OCI-LY1 (cell line): ENCODE measurements around the gene FARSB.

Experiments used
- H2AFZ ChIP-seq: fragments of 200-600 bp; sonication (generic), shearing (Covaris generic); 2 replicates; pipeline ENCODE4 v1.6.0; 2014; ENCODE audit warnings: antibody characterized with exemption, mild to moderate bottlenecking, low read length
- H3F3A ChIP-seq: fragments of 200-600 bp; sonication (generic), shearing (Covaris generic); 2 replicates; pipeline ENCODE4 v1.6.0; 2014; ENCODE audit warnings: mild to moderate bottlenecking, antibody characterized with exemption, low read length, moderate library complexity; ENCODE audit not compliant: insufficient read depth
- H3K27ac ChIP-seq: fragments of 200-600 bp; sonication (generic); 2 replicates; pipeline ENCODE4 v1.5.1; 2014; ENCODE audit warnings: low read length, mixed run types, mild to moderate bottlenecking, low read depth; ENCODE audit not compliant: poor library complexity, severe bottlenecking
- H3K27me3 ChIP-seq: fragments of 200-600 bp; sonication (generic); 2 replicates; pipeline ENCODE4 v1.6.0; 2014; ENCODE audit warnings: antibody characterized with exemption, mild to moderate bottlenecking, low read length, moderate library complexity; ENCODE audit not compliant: insufficient read depth
- H3K36me3 ChIP-seq: fragments of 200-600 bp; sonication (generic); 2 replicates; pipeline ENCODE4 v1.6.1; 2014; ENCODE audit warnings: mild to moderate bottlenecking, antibody characterized with exemption, low read length, moderate library complexity, mixed read lengths; ENCODE audit not compliant: insufficient read depth
- H3K4me1 ChIP-seq: fragments of 200-600 bp; sonication (generic); 2 replicates; pipeline ENCODE4 v1.5.1; 2014; ENCODE audit warnings: mild to moderate bottlenecking, low read length, moderate library complexity; ENCODE audit not compliant: insufficient read depth, severe bottlenecking
- H3K4me2 ChIP-seq: fragments of 200-600 bp; sonication (generic), shearing (Covaris generic); 2 replicates; pipeline ENCODE4 v1.6.1; 2014; ENCODE audit warnings: low read length
- H3K4me3 ChIP-seq: fragments of 200-600 bp; sonication (generic); 2 replicates; pipeline ENCODE4 v1.5.1; 2014; ENCODE audit warnings: low read length, low read depth, mild to moderate bottlenecking, mixed read lengths; ENCODE audit not compliant: poor library complexity, severe bottlenecking
- H3K79me2 ChIP-seq: fragments of 200-600 bp; shearing (Covaris generic); 2 replicates; pipeline ENCODE4 v1.6.1; 2016; ENCODE audit warnings: mixed run types, low read length, mixed read lengths; ENCODE audit not compliant: insufficient read depth
- H3K9ac ChIP-seq: fragments of 200-600 bp; sonication (generic), shearing (Covaris generic); 2 replicates; pipeline ENCODE4 v1.6.1; 2014; ENCODE audit warnings: mild to moderate bottlenecking, low read length, mixed read lengths
- H3K9me2 ChIP-seq: fragments of 200-600 bp; sonication (generic), shearing (Covaris generic); 2 replicates; pipeline ENCODE4 v1.6.1; 2014; ENCODE audit warnings: low read depth, mild to moderate bottlenecking, low read length, mixed read lengths
- H3K9me3 ChIP-seq: fragments of 200-600 bp; shearing (Covaris generic); 2 replicates; pipeline ENCODE4 v1.6.1; 2014; ENCODE audit warnings: low read length, mixed read lengths
- H4K20me1 ChIP-seq: fragments of 200-600 bp; sonication (generic), shearing (Covaris generic); 2 replicates; pipeline ENCODE4 v1.6.0; 2016; ENCODE audit warnings: mild to moderate bottlenecking, low read length; ENCODE audit not compliant: insufficient read depth
- CTCF ChIP-seq: fragments of 200-600 bp; sonication (generic), shearing (Covaris generic); IDR thresholded peaks from 2 replicates; pipeline ENCODE4 v1.5.1; 2017; ENCODE audit warnings: mild to moderate bottlenecking, antibody characterized with exemption, low read length, moderate library complexity, mixed read lengths
- EZH2 ChIP-seq: fragments of 200-600 bp; sonication (generic), shearing (Covaris generic); IDR thresholded peaks from 2 replicates; pipeline ENCODE4 v1.8.0; 2017; ENCODE audit warnings: borderline replicate concordance, mixed run types, mild to moderate bottlenecking, antibody characterized with exemption, low read length, moderate library complexity, mixed read lengths

FARSB gene

GRCh38 chr2:222577341-222577740 is 78.6 kb downstream of the FARSB start:
- Histone ChIP-seq H3K79me2 (no peaks in the 10 kb centered on the region), H2AFZ (no peak overlapping the region), H4K20me1 (no peaks in the 10 kb centered on the region), H3K4me1 (no peaks in the 10 kb centered on the region), H3K4me3 (no peak overlapping the region), H3K4me2 (no peak overlapping the region), H3K9me2 (no peaks in the 10 kb centered on the region), H3K27ac (no peak overlapping the region), H3K9ac (no peak overlapping the region), H3K27me3 (no peaks in the 10 kb centered on the region), H3K9me3 (no peaks in the 10 kb centered on the region), H3K36me3 (peaks cover 49% of the 10 kb centered on the region), H3F3A (no peaks in the 10 kb centered on the region)
- TF ChIP-seq CTCF (no peak), EZH2 (no peak)

GRCh38 chr2:222576171-222577081 is 79.5 kb downstream of the FARSB start:
- no peak overlapping the region for H2AFZ ChIP-seq
- H3K79me2 ChIP-seq, result no peaks in the 10 kb centered on the region
- H3K4me2 ChIP-seq, result no peak overlapping the region
- H3K4me1 ChIP-seq, result no peaks in the 10 kb centered on the region
- TF ChIP-seq CTCF (no peak), EZH2 (no peak)
- no peaks in the 10 kb centered on the region for H3F3A ChIP-seq
- no peak overlapping the region for H3K9ac ChIP-seq
- no peak overlapping the region for H3K27ac ChIP-seq
- peaks cover 50% of the 10 kb centered on the region for H3K36me3 ChIP-seq
- no peak overlapping the region for H3K4me3 ChIP-seq
- H3K27me3 ChIP-seq, result no peaks in the 10 kb centered on the region
- no peaks in the 10 kb centered on the region for H3K9me3 ChIP-seq
- H3K9me2 ChIP-seq, result no peaks in the 10 kb centered on the region
- H4K20me1 ChIP-seq, result no peaks in the 10 kb centered on the region

GRCh38 chr2:222575618-222576017 is 80.3 kb downstream of the FARSB start:
- Histone ChIP-seq H3K36me3 (peaks cover 58% of the 10 kb centered on the region), H3K27me3 (no peaks in the 10 kb centered on the region), H3K9ac (no peak overlapping the region)

More at GRCh38 chr2:222575618-222576017, 80.3 kb downstream of the FARSB start:
- H3K4me3 ChIP-seq, result no peak overlapping the region
- H3K4me1 ChIP-seq, result no peaks in the 10 kb centered on the region
- H3K27ac ChIP-seq, result no peak overlapping the region
- no peaks in the 10 kb centered on the region for H4K20me1 ChIP-seq
- no peaks in the 10 kb centered on the region for H3K79me2 ChIP-seq
- H2AFZ ChIP-seq, result no peak overlapping the region
- H3F3A ChIP-seq, result no peaks in the 10 kb centered on the region
- no peaks in the 10 kb centered on the region for H3K9me3 ChIP-seq
- no peak overlapping the region for H3K4me2 ChIP-seq
- no peak for TF ChIP-seq EZH2
- TF ChIP-seq CTCF, result no peak
- no peaks in the 10 kb centered on the region for H3K9me2 ChIP-seq
